ENCODE data around the gene ESRRB.

ESRRB gene

GRCh38 chr14:76450476-76450875 lies 74.5 kb downstream of the ESRRB start:
- Histone ChIP-seq H3K4me1 (ENCODE audit: insufficient read depth, low read length, poor library complexity, severe bottlenecking) (no peaks in the 10 kb centered on the region), H3K27me3 (ENCODE audit: insufficient read depth, low read length, poor library complexity, severe bottlenecking) (no peaks in the 10 kb centered on the region), H3K4me3 (ENCODE audit: low read length, poor library complexity, severe bottlenecking) (no peak overlapping the region), H3K9ac (ENCODE audit: low read depth, low read length, poor library complexity, severe bottlenecking) (no peak overlapping the region), H3K36me3 (ENCODE audit: insufficient read depth, low read length) (no peaks in the 10 kb centered on the region), H3F3A (ENCODE audit: low read depth) (no peaks in the 10 kb centered on the region), H3K4me2 (ENCODE audit: low read depth, low read length, poor library complexity, severe bottlenecking) (no peak overlapping the region), H3K79me2 (ENCODE audit: insufficient read depth, low read length) (no peaks in the 10 kb centered on the region), H2AFZ (ENCODE audit: low read length) (no peak overlapping the region), H3K9me2 (replicated peaks; ENCODE audit: low read depth, low read length) (no peaks in the 10 kb centered on the region), H3K9me3 (ENCODE audit: insufficient read depth, low read depth, low read length) (no peaks in the 10 kb centered on the region), H4K20me1 (ENCODE audit: insufficient read depth, low read length, poor library complexity, severe bottlenecking) (no peaks in the 10 kb centered on the region)
- TF ChIP-seq EZH2phosphoT487 (IDR thresholded peaks at IDR 0.05; ENCODE audit: borderline replicate concordance) (no peak), CTCF (conservative IDR thresholded peaks at IDR 0.05; ENCODE audit: low read length) (no peak)

DNA sequence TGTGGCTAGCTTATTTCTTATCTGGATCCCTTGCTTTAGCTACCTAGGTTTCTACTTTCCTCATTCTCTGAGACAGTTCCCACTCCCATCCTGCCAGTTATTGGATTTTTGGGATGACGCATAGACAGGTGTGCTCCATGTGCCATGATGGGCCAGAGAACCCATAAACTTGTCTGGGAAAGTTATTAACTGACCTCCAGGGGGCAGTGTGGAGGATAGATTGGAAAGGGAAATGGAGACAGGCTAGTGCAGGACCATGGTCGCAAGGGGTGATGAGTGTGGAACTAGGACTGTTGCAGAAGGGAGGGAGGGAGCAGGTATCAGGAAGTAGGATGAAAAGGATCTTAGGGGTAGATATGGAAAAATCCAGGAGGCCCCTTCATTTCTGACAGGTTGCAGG lies 80.3 kb downstream of the ESRRB start:
- H3K9ac ChIP-seq (ENCODE audit: low read depth, low read length, poor library complexity, severe bottlenecking) = no peak overlapping the region
- no peak overlapping the region for H2AFZ ChIP-seq (ENCODE audit: low read length)
- H3K9me3 ChIP-seq (ENCODE audit: insufficient read depth, low read depth, low read length) = no peaks in the 10 kb centered on the region
- TF ChIP-seq CTCF (conservative IDR thresholded peaks at IDR 0.05; ENCODE audit: low read length) = peak; percentile 73
- TF ChIP-seq EZH2phosphoT487 (IDR thresholded peaks at IDR 0.05; ENCODE audit: borderline replicate concordance) = no peak
- H3K4me2 ChIP-seq (ENCODE audit: low read depth, low read length, poor library complexity, severe bottlenecking) = no peak overlapping the region
- H3K4me3 ChIP-seq (ENCODE audit: low read length, poor library complexity, severe bottlenecking) = no peak overlapping the region
- no peaks in the 10 kb centered on the region for H3K79me2 ChIP-seq (ENCODE audit: insufficient read depth, low read length)
- no peaks in the 10 kb centered on the region for H3K36me3 ChIP-seq (ENCODE audit: insufficient read depth, low read length)
- H3K4me1 ChIP-seq (ENCODE audit: insufficient read depth, low read length, poor library complexity, severe bottlenecking) = no peaks in the 10 kb centered on the region
- H3F3A ChIP-seq (ENCODE audit: low read depth) = no peaks in the 10 kb centered on the region
- no peaks in the 10 kb centered on the region for H4K20me1 ChIP-seq (ENCODE audit: insufficient read depth, low read length, poor library complexity, severe bottlenecking)
- no peaks in the 10 kb centered on the region for H3K27me3 ChIP-seq (ENCODE audit: insufficient read depth, low read length, poor library complexity, severe bottlenecking)
- H3K9me2 ChIP-seq (replicated peaks; ENCODE audit: low read depth, low read length) = no peaks in the 10 kb centered on the region

DNA sequence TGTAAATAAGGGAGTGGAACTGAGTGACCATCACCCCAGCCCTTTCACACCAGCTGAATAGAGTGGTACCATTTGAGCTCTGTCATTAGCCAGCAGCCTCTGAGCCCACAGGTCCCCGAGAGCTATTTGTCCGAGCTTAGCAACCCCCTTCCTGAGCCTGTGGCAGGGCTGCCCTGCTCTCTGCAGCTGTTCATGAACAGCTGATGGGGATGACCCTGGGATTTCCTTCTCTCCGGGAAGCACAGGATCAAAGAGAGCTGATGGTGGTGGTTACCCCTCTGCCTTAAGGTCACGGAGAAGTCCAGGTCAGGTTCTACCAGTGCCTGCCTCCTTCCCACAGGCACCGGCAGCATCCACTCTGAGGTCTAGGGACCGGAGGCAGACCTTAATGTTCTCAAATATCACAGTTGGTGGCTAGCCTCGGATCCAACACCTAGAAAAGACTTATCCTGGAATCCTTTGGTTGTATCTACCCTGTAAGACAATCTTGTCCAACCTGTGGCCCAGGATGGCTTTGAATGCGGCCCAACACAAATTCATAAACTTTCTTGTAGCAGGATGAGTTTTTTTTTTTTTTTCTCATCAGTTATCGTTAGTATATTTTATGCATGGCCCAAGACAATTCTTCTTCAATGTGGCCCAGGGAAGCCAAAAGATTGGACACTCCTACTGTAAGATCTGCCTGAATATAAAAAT lies 81.1 kb downstream of the ESRRB start:
- Histone ChIP-seq H3K9me3 (ENCODE audit: insufficient read depth, low read depth, low read length) (no peaks in the 10 kb centered on the region), H2AFZ (ENCODE audit: low read length) (no peak overlapping the region), H3K27me3 (ENCODE audit: insufficient read depth, low read length, poor library complexity, severe bottlenecking) (no peaks in the 10 kb centered on the region), H3F3A (ENCODE audit: low read depth) (no peaks in the 10 kb centered on the region), H4K20me1 (ENCODE audit: insufficient read depth, low read length, poor library complexity, severe bottlenecking) (no peaks in the 10 kb centered on the region), H3K9me2 (replicated peaks; ENCODE audit: low read depth, low read length) (no peaks in the 10 kb centered on the region), H3K4me1 (ENCODE audit: insufficient read depth, low read length, poor library complexity, severe bottlenecking) (no peaks in the 10 kb centered on the region), H3K4me2 (ENCODE audit: low read depth, low read length, poor library complexity, severe bottlenecking) (no peak overlapping the region), H3K36me3 (ENCODE audit: insufficient read depth, low read length) (no peaks in the 10 kb centered on the region), H3K9ac (ENCODE audit: low read depth, low read length, poor library complexity, severe bottlenecking) (no peak overlapping the region), H3K4me3 (ENCODE audit: low read length, poor library complexity, severe bottlenecking) (no peak overlapping the region), H3K79me2 (ENCODE audit: insufficient read depth, low read length) (no peaks in the 10 kb centered on the region)
- TF ChIP-seq CTCF (conservative IDR thresholded peaks at IDR 0.05; ENCODE audit: low read length) = no peak
- no peak for TF ChIP-seq EZH2phosphoT487 (IDR thresholded peaks at IDR 0.05; ENCODE audit: borderline replicate concordance)
